ENCODE results near the gene URI1.

URI1 gene

DNA sequence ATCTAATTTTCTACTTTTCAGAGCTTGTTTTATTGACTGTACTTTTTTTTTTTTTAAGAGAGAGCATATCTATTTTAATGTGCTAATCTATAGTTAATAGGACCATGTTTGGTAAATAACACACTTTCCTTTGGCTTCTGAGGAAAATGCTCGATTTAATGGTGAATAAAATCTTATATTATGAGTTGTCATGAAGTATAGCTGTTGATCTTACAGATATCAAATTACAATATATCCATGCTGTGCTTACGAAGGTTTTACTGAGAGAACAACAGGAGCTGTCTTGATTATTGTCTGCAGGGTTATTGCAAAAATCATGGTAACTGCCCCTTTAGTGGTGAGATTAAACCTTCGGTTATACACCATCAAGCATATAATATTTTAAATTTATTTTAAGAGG lies 29.6 kb downstream of the URI1 start:
- DNase-seq: no peak

DNA sequence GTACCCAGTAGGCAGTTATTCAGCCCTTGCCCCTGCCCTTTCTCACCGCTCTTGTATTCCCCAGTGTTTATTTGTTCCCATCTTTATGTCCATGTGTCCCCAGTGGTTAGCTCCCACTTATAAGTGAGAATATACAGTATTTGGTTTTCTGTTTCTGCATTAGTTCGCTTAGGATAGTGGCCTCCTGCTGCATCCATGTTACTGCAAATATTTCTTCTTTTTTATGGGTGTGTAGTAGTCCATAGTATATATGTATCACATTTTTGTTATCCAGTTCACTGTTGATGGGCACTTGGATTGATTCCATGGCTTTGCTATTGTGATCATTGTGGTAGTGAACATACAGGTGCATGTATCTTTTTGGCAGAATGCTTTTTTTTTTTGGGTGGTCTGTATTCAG lies 32.7 kb downstream of the URI1 start:
- DNase-seq: no peak

DNA sequence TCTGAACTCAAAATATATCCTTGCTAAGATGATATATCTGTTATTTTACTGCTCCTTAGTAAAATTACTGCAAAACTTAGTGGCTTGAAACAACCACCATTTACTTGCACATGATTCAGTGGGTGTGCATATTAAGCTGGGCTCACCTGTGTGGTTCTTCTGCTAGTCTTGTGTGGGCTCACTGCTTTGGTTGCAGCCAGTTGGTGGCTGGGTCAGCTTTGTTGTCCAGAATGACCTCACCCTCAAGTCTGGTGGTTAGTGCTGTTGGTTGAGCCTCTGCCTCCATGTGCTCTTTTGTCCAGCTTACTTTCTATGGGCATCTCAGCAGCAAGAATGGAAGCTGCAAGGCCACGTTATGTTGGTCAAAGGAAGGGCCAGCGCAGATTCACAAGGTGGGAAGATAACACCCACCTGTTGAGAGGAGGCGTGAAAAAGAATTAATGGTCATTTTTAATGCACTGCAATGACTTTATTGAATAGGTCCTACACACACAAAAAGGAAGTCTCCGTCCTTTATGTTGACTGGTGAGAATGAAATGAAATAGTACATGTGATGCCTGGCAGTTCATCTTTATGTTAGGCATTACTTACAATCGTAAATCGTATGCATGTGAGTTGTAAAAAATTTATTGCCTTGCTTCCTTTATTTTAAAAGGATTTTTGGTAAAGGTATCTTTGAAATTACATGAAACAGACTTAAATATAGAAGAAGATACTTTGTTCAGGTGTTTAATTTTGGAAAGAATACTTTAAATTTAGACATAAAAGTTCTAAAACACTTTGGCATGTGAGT lies 34.3 kb downstream of the URI1 start:
- no peak for DNase-seq

DNA sequence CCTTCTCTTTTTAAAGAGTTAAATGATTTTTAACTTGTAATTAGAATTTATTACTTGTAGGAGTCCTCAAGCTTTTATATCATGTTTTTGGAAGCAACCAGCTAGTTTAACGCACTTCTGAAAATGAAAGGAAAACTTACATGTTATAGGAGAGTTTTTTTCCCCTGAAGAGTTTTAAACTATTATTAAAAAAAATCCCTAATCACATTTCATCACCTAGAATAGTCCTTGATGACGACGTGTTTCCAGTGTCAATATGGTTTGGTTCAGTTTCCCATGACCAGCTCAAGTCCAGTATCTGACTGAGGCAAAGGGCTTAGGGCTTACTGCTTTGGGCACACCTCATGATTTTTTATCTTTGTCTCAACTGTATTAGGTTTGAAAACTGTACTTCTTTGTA lies 36.0 kb downstream of the URI1 start:
- DNase-seq: no peak

DNA sequence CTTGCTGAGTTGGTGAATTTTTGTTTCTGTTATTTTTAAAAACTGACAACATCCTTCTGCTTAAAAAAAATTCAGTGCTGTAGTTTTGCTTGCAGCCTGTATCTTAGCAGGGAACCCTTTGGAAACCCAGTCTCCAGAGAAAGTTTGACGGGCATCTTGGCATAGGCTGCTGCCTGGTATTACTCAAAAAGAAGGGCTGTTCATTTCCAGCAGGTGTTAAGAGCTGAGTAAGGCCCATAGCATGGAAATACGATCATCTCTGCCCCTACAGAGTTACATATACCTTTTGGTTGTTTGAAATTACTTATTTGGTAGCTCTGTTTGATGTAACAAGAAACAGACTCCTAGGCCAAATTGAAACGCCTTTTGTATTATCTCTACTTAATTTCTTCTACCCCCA lies 41.5 kb downstream of the URI1 start:
- DNase-seq: no peak

DNA sequence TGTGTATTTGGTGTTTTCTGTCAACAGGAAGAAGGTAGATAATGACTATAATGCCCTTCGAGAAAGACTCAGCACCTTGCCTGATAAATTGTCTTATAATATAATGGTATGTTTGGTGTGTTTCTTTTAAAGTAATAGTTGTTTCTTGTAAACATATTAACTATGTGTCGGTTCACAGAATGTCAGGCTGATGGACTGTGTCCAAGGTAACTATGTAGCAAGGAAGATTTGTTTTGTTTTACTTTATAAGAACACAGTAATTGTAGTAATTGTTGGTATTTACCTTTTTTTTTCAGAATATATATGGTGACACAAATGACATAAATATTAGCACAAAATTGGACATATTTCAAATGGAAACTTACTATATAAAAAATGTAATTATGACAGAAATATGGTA lies 43.2 kb downstream of the URI1 start:
- no peak for DNase-seq

DNA sequence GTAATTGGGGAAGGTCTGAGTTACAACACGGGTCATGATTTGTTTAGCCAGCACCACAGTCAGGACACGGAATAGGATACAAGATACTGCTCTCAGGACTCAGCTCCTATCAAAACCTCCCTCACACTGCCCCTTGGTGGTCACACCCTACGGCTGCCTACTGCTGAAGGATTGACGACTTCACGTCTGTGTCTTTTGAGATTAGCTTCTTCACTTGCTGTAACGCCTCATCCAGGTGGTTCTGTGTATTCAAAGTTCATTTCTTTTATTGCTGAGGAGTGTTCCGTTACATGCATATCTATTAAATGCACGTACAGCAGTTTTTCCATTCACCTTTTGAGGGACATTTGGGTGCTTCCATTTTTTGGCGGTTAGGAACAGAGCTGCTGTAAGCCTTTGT lies 46.3 kb downstream of the URI1 start:
- DNase-seq: no peak

DNA sequence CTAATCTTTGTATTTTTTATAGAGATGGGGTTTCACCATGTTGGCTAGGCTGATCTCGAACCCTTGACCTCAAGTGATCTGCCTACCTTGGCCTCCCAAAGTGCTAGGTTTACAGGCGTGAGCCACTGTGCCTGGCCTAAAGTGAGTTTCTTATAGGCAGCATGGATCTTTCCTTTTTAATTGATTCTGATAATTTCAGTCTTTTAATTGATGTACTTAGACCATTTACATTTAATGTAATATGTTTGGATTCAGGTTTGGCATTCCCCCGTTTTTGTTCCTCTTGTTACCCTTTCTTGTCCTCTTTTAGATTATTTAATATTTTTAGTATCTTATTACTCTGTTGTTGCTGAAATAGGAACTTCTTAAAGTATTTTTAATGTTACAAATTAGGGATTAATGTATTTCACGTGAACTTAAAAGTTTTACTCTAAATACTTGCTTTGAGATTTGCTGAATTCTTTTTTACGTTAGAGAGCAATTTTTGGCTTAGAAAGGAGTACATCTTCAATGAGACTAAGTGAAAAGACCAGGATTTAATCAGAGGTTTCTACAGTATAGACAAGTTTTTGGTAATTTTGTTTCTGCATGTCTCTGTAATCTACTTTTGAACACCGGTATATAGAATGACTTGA lies 50.3 kb downstream of the URI1 start:
- no peak for DNase-seq

DNA sequence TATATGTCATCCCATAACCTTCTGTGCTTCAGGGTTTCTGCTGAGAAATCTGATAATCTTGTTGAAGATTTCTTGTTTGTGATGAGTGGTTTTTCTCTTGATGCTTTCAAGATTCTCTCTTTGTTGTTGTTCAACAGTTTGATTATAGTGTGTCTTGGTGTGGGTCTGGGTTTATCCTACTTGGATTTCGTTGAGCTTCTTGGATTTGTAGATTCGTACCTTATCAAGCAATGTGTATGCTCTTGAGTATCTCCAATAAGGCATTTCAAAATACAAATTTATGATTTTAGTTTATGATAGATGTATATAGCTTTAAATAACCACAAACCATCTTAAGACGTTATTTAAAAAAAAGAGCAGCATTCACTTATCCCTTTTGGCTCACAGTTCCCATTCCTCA lies 57.5 kb downstream of the URI1 start:
- no peak for DNase-seq

DNA sequence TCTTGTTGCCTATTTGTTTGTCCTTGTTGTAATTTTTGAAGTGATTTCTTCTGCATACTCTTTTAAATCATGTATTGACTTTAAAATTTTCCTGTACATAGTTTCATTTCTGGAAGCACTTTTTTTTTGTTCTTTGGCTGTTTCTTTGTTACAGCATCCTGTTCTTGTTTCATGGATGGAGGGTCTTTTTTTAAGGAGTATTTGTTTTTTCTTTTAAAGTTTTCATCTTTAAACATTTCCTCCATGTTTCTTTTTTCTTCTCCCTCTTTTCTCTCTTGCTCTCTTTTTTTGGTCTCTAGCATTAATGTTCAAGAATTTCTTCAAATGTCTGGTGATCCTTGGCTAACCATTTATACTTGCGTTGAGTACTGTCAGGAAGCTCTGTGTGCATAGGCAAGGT lies 58.8 kb downstream of the URI1 start:
- no peak for DNase-seq

DNA sequence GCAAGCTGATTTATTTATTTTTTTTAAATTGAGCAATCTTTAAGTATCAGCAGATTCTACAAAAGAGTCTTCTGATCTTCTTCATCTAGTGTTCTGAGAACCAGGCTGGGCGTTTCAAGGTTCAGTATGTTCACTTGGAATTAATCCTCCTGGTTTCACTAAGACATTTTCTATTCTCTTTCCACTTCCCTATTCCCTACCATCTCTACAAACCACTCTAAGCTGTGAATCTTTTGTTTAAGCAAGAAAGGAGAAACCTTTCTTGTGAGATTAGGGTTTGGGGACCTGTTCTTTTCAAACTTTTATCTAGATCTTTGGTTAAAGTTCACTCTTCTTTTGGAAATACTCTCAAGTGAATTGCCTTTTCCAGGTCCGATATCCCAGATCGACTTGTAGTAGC lies 59.3 kb downstream of the URI1 start:
- DNase-seq: no peak

DNA sequence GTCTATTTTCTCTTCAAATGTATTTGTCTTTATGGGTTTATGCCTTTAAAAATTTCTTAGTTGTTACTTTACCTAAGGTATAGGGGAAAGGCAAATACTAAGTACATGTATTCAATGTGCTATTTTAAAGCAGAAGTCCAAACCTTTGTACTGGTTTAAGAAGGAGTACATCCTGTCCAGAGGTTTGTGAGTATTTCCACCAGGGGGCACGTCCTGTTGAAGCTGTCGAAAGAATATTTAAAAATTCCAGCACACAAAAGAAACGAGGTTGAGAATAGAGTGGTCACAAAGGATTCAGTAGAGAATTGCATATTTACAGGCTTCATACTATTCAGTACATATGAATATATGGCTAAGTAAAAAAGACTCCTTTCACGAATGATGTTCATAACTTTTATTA lies 59.8 kb downstream of the URI1 start:
- no peak for DNase-seq

DNA sequence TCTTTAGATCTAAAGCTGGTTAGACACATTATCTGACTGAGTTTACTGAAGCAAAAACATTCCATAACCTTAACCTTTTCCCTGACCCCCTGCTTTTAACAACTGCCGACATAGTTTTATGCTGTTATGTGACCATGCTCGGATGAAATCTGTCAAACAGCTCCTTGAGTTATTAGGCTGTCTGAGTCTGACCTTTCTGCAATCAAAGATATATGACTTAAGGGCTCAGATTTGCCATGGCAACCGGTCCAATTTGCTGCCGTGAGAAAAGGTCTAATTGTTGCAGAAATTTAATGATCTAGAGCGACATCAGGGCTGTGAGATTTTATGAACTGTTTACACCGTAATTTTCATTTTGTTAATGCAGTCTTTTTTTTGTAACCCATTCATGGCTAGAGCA lies 61.8 kb downstream of the URI1 start:
- no peak for DNase-seq

DNA sequence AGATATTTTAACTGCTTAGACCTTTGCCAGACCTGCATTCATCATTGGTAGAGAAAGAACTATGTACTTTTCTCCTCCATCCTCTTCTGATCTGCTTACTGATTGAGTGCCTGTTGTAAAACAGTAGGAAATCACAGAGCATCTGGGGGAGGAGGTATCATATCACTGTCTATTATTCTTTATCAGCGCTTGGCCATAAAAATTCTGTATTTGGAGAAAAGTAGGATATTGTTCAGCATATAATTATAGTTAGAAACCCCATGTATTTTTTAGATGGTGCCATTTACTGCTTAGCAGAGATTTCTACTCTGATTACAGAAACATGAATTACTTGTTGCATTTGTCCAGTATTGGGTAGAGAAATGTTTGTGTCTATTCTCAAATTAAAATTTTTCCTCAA lies 62.4 kb downstream of the URI1 start:
- DNase-seq: no peak

DNA sequence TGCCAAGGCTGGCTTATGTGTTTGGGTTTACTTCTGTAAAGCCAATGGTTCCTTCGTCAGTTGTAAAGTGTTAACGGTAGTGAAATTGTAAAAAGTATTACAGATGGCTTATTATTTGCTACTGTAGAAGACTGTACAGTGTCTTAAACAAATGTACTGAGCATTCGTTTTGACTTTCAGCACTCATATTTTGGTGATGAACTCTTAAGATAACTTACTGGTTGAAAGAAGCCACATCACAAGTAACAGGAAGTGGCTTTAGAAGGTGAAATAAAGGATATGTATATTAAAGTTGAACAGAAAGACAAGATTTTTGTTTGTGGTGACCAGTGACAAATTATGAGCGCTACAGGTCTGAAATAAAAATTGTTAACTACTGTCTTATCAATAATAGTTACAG lies 64.2 kb downstream of the URI1 start:
- DNase-seq: no peak

DNA sequence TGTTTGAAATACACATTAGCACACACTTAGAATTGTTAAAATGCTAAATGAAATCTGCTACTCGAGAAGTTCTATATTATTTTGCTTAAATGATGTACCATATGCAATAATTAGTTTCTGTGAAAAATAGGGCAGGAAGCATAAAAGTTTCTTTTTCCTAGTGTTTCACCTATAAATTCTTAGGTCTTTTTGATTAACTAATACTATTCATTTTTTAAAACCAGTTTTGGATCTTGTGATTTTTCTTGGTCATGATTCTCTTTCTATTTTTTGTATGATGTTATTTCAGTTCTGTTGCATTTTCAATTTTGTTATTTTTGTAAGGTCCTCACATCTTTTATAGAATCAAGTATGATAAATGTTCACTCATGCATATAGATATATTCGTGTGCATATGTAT lies 66.1 kb downstream of the URI1 start:
- no peak for DNase-seq

DNA sequence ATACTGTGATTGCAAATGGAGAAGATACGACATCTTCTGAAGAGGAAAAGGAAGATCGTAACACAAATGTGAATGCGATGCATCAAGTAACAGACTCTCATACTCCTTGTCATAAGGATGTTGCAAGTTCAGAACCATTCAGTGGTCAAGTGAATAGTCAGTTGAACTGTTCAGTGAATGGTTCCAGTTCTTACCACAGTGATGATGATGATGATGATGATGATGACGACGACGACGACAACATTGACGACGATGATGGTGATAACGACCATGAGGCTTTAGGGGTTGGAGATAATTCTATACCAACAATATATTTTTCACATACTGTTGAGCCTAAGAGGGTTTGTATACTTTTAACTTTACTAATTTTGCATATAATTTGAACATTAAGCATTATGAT lies 67.0 kb downstream of the URI1 start:
- DNase-seq: no peak

DNA sequence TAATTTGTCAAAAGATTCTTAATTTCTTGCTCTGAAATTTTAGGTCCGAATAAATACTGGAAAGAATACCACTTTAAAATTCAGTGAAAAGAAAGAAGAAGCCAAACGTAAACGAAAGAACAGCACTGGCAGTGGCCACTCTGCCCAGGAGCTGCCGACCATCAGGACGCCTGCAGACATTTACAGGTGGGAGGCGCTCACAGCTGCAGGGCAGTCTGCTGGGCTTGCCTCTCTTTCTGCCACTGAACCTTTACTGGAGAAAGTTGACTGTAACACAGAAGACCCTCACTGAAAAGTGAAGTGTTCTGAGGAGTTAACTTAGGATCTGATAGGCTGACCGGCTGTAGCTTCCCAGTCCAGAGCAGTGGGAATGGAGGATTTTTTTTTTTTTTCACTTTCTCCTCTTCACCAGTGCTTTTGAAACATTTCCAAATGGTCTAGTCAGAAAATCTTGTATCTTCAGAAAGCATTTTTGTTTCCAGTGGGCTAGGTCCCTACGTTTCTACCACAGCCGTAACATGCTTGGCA lies 69.1 kb downstream of the URI1 start:
- no peak for DNase-seq

DNA sequence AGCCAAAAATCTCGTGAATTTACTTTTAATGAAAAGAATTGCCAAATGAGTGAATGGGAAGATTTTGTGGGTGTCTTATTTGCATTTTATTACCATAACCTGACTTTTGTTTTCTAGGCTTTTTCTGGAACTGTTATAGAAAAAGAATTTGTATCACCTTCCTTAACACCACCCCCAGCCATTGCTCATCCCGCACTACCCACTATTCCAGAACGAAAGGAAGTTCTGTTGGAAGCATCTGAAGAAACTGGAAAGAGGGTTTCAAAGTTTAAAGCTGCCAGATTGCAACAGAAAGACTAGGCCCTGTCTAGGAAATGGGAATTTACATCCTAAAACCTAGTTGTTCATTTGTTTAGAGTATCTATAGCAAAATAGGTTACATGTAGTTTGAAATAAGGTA lies 72.7 kb downstream of the URI1 start:
- no peak for DNase-seq

DNA sequence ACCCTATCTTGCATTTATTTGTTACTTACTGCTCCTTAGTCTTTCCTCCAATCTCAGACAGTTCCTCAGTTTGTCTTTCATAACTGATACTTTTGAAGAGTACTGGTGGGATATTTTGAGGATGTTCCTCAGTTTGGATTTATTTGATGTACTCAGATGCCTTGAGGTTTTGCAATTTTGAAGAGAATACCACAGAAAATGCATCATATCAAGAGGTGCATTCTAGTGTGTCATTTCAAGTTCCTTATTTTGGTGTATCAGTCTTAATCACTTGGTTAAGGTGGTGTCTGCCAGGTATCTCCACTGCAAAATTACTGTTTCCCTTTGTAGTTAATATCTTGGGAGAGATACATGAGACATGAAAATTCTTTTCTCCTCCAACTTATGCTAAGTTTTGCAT lies 75.1 kb downstream of the URI1 start:
- DNase-seq: no peak

DNA sequence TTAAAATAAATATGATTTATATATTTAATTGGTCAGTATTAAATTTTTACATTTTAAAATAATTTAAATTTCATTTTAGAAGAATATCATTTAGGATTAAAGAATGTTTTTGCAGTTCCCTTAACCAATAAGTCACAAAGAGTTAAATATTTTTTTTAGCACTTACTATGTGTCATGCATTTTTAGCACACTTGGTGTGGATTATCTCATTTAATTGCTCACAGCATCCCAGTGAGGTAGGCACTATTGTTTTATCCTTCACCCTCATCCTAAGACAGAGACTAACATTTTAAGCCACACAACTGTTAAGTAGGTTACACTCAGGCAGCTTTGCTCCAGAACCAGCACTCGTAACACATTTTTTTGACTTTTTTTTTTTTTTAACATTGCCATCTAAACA lies 78.2 kb downstream of the URI1 start:
- no peak for DNase-seq

DNA sequence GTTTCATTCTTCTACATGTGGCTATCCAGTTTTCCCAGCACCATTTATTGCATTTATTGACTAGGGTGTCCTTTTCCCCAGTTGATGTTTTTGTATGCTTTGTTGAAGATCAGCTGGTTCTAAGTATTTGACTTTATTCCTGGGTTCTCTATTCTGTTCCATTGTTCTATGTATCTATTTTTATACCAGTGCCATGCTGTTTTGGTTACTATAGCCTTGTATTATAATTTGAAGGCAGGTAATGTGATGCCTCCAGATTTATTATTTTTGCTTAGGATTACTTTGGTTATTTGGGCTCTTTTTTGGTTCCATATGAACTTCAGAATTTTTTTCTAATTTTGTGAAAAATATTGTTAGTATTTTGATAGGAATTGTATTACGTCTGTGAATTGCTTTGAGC lies 80.6 kb downstream of the URI1 start:
- DNase-seq: no peak

DNA sequence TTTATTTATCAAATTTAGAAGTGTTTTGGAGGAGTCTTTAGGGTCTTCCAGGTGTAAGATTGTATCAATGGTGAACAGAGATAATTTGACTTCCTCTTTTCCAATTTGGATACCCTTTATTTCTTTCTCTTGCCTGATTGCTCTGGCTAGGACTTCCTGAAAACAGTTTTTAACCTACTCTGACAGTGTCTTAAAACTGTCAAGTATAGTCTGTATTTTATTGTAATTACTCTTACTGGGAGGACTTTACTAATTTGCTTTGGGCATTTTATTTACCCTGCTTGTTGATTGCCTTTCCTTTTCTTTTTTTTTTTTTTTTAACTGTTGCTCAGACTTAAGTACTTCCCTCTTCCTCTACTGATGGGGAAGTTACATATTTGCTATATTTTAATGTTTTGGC lies 81.3 kb downstream of the URI1 start:
- no peak for DNase-seq

DNA sequence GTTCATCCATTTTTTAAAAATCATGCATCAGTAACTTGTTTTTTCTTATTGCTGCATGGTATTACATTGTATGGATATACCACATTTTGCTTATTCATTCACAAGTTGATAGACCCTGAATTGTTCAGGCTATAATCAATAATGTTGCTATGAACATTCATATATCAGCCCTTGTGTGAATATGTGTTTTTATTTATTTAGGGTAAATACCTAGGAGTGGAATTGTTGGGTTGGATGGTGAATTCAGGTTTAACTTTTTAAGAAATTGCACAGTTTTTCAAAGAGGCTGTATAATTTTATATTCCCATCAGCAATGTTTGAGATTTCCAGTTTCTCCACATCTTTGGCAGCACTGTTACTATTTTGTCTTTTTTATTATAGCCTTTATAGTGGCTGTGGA lies 82.1 kb downstream of the URI1 start:
- no peak for DNase-seq

DNA sequence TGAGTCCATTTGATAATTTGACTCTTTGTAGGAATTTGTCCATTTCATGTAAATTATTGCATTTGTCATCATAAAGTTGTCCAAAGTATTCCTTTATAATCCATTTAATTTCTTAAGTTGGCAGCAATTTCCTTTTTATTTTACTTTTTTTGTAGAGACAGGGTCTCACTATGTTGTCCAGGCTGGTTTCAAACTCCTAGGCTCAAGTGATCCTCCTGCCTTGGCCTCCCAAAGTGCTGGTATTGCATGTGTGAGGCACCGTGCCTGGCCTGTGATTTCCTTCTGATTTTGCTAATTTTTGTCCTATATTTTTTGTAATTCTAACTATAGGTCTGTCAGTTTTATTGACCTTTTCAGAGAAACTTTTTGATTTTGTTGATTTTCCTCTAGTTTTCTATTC lies 84.9 kb downstream of the URI1 start:
- DNase-seq: no peak

All from activated CD8-positive, alpha-beta memory T cell treated with anti-CD3 and anti-CD28 coated beads, Interleukin-2, amount 50 U/mL, for 48 hours (primary cell).